C4-2B (cell line): ENCODE measurements around the gene MLLT3.

Source experiments
- H3K27ac ChIP-seq: fragments of 450-650 bp; 2 replicates; pipeline ENCODE4 v1.5.1; 2017
- ZFX ChIP-seq: fragments of 450-650 bp; IDR thresholded peaks from 2 replicates; pipeline ENCODE4 v1.6.1; 2017
- TF ChIP-seq, protein P1 (sequence below): fragments of 450-650 bp; conservative IDR thresholded peaks from 2 replicates; pipeline ENCODE4 v1.5.1; 2017; ENCODE audit warnings: mild to moderate bottlenecking

MLLT3 gene

GRCh38 chr9:20477940-20478620, 144.2 kb downstream of the MLLT3 start:
- H3K27ac ChIP-seq: no peak overlapping the region
- TF ChIP-seq, protein P1, sequence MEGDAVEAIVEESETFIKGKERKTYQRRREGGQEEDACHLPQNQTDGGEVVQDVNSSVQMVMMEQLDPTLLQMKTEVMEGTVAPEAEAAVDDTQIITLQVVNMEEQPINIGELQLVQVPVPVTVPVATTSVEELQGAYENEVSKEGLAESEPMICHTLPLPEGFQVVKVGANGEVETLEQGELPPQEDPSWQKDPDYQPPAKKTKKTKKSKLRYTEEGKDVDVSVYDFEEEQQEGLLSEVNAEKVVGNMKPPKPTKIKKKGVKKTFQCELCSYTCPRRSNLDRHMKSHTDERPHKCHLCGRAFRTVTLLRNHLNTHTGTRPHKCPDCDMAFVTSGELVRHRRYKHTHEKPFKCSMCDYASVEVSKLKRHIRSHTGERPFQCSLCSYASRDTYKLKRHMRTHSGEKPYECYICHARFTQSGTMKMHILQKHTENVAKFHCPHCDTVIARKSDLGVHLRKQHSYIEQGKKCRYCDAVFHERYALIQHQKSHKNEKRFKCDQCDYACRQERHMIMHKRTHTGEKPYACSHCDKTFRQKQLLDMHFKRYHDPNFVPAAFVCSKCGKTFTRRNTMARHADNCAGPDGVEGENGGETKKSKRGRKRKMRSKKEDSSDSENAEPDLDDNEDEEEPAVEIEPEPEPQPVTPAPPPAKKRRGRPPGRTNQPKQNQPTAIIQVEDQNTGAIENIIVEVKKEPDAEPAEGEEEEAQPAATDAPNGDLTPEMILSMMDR: no peak
- TF ChIP-seq ZFX: no peak

DNA sequence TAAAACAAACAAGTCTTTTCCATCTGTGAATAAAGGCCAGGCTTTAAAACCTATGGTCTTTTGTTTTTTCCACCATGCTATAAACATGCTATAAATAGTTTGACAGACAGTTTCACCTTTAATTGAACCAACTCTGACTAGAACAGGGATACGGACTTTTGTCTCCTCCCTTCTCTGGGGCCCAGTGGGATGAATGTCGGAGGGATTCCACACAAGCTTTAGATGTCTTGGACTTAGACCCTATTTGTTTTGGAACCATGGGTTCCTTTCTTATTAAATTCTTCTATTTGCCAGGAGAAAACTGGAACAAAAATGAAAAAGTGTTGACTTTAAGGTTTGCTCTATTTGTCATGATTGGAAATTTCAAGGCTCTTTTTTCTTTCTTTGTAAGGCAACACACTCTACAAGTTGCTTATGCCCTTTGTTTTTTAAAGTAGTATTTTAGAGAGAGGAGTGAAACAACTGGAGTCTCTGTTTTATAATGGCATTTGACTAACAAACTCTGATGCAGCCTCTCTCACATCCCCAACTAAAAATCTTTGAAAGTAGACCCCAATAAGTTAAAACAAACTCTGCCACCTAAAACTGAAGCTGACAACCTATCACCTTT, 145.3 kb downstream of the MLLT3 start:
- H3K27ac ChIP-seq: no peak overlapping the region
- TF ChIP-seq, protein P1: no peak
- no peak for TF ChIP-seq ZFX

- H3K27ac ChIP-seq: no peak overlapping the region
- TF ChIP-seq, protein P1: no peak
- TF ChIP-seq ZFX: no peak
Observed at GRCh38 chr9:20474496-20474895, 147.8 kb downstream of the MLLT3 start.

- TF ChIP-seq, protein P1: no peak
- no peak for TF ChIP-seq ZFX
Observed at GRCh38 chr9:20473515-20474013, 148.7 kb downstream of the MLLT3 start.

DNA sequence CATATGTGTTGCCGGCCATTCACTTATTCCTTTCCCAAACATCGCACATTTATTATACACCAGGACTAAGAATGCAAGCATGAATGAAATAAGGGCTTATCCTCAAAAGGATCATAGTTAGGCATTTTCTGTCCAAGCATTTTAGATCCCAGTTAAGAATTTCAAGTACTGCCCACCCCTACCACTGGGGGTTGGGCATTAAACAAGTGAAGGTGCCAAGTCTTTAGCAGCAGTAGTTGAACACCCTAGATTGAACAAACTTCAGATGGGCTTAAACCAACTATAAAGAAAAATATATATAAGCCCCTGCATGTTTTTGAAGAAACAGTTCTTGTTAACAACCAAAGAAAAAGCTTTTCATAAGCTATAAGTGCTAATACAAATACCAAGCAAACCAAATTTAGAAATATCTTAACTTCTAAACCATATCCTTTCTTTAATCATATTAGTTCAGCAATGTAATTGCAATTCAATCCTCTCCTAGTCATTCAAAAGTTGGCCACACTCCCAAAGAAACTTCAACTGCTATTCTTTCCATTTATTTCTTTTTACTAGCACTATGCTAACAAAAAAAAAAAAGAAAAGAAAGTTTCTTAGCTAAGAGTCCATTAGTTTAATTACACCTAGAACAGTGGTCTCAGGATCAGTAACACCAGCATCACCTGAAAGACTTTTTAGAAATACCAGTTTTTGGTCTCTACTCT, 149.8 kb downstream of the MLLT3 start:
- no peak overlapping the region for H3K27ac ChIP-seq
- TF ChIP-seq, protein P1: no peak
- no peak for TF ChIP-seq ZFX

More at GRCh38 chr9:20473515-20474013, 148.7 kb downstream of the MLLT3 start:
- no peak overlapping the region for H3K27ac ChIP-seq

GRCh38 chr9:20466328-20467008, 155.8 kb downstream of the MLLT3 start:
- no peak for TF ChIP-seq ZFX
- TF ChIP-seq, protein P1: no peak
- no peak overlapping the region for H3K27ac ChIP-seq
